GM12874 (cell line): ENCODE measurements around the gene TERT.

Experiments used
- TF ChIP-seq, protein P1 (sequence below): IDR thresholded peaks from 2 replicates; pipeline ENCODE4 v1.5.1; 2011; ENCODE audit warnings: low read depth, mild to moderate bottlenecking, control low read depth, low read length, moderate library complexity; ENCODE audit not compliant: insufficient read depth

TERT gene

DNA sequence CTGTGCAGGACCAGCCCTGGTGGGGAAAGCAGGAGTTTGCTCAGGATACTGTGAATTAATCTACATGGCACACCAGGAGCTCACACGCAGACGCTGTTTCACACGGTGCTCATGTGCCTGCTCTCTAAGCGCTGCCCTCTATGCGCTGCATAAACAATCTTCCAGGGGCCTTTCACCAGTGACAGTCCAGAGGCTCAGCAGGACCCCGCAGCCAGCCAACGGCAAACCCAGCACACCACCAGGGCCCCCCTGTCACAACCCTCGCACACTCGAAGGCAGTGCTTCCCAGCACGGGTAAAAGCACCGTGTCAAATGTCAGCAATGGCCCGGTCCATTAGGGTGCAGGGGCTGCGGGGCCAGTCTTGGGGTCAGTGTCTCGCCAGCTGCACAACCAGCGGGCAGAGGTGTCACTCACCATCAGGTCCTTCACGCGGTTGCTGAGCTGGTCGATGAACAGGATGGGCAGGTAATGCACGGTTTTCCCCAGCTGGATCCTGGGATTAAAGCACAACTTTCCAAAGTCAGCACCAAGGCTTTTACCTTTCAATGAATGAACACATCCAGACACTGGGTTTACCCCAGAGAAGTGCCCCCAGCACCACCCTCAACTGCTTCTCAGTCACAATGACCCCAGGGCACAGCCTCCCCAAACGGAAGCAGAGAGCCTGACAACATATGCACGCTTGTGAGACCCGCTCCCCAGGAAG is 42.8 kb upstream of the TERT start:
- TF ChIP-seq, protein P1, sequence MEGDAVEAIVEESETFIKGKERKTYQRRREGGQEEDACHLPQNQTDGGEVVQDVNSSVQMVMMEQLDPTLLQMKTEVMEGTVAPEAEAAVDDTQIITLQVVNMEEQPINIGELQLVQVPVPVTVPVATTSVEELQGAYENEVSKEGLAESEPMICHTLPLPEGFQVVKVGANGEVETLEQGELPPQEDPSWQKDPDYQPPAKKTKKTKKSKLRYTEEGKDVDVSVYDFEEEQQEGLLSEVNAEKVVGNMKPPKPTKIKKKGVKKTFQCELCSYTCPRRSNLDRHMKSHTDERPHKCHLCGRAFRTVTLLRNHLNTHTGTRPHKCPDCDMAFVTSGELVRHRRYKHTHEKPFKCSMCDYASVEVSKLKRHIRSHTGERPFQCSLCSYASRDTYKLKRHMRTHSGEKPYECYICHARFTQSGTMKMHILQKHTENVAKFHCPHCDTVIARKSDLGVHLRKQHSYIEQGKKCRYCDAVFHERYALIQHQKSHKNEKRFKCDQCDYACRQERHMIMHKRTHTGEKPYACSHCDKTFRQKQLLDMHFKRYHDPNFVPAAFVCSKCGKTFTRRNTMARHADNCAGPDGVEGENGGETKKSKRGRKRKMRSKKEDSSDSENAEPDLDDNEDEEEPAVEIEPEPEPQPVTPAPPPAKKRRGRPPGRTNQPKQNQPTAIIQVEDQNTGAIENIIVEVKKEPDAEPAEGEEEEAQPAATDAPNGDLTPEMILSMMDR = no peak

- TF ChIP-seq, protein P1 = no peak
Measured at GRCh38 chr5:1336749-1337488, 42.1 kb upstream of the TERT start.

- TF ChIP-seq, protein P1 = no peak
Measured at GRCh38 chr5:1336106-1336561, 41.3 kb upstream of the TERT start.

GRCh38 chr5:1335540-1336095 is 40.8 kb upstream of the TERT start:
- TF ChIP-seq, protein P1 = no peak

GRCh38 chr5:1334831-1335539 is 40.1 kb upstream of the TERT start:
- TF ChIP-seq, protein P1 = no peak

DNA sequence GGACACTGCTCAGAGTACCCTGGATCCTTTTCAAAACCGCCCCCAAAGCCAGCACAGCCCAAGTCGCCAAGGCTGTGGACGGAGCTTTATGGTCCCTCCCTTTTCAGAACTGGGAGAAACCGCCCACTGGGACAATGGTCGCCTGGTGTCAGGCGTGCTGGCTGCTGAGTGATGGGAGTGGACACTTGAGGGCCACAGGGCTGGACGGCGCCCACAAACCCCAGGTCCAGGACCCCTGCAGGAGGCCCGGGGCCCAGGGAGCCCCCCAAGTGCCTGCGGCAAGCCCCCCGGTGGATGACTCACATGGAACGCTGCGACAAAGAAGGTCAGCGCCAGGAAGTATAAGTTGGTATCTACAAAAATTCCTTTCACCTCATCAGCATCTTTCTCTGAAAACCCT is 39.1 kb upstream of the TERT start:
- TF ChIP-seq, protein P1 = no peak
